Effector CD4-positive, alpha-beta T cell (primary cell): ENCODE results near the gene ILDR2.

Source experiments
- DNase-seq: peaks from one replicate; pipeline ENCODE4 v3.0.0-alpha.2; 2020
- total RNA-seq: gene quantifications from one replicate; lab custom pipeline; 2026; lab: John Stamatoyannopoulos, UW

Gene ILDR2, protein sequence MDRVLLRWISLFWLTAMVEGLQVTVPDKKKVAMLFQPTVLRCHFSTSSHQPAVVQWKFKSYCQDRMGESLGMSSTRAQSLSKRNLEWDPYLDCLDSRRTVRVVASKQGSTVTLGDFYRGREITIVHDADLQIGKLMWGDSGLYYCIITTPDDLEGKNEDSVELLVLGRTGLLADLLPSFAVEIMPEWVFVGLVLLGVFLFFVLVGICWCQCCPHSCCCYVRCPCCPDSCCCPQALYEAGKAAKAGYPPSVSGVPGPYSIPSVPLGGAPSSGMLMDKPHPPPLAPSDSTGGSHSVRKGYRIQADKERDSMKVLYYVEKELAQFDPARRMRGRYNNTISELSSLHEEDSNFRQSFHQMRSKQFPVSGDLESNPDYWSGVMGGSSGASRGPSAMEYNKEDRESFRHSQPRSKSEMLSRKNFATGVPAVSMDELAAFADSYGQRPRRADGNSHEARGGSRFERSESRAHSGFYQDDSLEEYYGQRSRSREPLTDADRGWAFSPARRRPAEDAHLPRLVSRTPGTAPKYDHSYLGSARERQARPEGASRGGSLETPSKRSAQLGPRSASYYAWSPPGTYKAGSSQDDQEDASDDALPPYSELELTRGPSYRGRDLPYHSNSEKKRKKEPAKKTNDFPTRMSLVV
- total RNA-seq, result 1.7 reads per million

DNA sequence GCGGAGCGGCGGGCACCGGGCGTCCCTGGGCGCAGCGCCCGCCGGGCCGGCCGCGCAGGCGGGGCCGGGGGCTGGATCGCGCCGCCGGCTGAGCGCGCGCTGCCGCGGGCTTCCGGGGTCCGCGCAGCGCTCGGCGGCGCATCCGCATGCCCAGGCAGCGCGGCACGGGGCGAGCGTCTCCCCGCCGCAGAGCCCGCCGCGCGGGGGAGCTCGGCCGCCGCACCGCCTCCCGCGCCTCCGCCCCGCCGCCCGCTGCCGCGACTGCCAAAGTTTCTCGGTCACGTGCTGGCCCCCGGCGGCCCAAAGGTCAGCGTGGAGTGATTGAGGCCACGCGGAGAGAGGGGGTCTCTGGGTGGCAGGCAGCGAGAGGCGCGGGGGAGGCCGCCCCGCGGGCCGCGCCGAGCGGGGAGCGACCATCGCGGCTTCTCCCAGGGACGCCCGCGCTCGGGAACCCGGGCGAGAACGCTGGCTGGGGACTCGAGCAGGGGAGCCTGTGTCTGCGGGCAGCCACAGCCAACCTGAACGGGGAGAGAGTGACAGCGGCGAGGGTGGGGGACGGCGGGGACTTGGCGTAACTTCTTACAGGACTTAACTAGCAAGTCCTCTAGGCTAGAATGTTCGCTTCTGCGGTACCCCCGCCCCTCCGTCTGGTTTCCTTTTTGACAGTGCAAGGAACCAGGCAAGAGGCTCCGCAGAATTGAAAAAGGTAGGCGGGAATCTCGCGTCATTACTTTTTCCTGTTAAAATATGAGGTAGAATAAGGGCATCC lies at the start of gene ILDR2:
Gene ILDR2 (minus strand): TSS at position 180 of the 769 bp plus-strand sequence. CDS start 272 bp downstream, outside the sequence.
- DNase-seq, result peak; percentile 18

DNA sequence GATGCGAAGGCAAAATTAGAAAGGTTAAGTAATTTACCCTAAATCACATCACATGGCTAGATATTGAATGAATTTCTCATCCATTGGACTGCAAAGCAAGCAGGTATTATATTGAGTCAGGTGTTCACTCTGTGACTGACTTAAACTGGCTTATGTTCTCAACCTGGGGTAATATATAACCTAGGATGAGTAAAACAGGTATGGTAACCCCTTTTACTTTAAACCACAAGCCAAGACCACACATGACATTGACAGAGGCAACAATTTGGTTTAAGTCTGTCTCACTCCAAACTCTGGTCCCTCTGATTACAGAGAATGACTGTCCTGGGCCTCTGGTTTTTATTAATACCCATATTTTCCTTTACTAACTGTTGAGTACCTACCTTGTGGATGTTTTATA lies 47.0 kb upstream of the ILDR2 start:
- DNase-seq, result no peak

DNA sequence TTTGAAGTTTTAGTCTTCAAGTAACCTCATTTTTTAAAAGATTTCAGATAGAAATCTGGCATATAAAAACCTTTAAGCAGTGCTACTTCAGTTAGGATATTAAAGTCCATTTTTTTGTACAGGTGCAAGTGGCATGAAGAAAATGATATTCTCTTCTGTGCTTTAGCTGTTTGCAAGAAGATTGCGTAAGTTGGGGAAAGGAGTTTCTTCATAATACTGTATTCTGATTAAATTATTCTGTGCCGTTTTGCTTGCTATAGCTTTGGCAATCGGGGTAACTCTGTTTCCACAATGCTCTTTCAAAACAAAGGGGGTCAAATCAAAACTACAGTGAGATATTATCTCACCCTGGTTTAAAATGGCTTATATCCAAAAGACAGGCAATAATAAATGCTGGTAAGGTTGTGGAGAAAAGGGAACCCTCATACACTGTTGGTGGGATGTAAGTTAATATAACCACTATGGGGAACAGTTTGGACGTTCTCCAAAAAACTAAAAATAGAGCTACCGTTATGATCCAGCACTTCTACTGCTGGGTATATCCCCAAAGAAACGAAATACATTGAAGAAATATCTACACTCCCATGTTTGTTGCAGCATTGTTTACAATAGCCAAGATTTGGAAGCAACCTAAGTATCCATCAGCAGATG lies 40.9 kb upstream of the ILDR2 start:
- DNase-seq, result no peak

DNA sequence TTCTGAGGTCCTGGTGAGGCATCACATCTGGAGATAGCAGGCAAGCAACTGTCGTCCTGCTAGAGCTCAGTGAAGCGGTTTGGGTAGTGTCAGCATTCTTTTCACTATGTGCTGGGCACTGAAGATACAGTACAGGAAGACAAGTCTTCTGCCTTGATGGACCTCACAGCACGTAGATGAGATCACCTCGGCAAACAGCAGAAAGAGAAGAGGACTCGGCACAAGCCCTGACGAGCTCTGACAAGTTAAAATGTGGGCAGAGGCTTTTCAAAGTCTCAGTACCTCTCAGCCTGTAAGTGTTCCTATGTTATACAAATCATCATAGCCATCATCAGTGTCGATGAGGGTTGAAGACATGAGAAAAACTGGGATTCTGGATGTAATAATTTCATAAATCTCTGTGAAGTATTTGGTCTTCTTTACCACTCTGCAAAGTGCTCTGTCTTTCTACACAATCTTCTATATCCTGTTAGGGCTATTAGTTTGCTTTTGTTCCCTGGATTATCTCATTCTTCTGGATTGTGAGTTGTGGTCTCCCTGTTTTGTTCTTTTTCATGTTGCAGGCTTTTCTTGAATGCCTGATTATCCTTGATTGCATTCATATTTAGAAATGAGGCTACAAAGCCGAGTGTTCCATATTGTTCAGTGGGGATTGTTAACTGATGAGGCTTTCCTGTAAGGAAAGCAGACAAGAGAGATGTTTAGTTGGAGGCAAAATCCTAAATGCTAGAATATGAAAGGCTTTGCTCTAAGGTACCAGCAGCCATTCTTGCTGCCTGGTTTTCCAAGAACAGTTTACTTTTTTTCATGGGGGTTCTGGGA lies 38.0 kb upstream of the ILDR2 start:
- DNase-seq, result no peak

DNA sequence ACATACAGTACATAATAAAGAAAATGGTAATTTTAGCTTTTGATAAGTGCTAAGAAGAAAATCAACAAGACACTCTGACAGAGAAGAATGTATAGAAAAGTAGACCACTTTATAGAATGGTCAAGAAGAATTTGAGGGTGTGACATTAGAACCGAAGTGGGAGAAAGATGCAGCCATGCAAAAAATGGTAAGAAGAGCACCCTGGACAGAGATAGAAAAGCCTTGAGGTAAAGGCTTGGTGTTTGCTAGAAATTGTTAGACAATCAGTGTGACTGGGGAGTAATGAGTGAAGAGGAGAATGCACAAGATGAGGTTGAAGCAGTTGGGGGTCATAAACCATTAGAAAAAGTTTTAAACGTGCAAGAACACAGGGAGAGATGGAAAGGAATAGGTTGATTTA lies 37.2 kb upstream of the ILDR2 start:
- no peak for DNase-seq

DNA sequence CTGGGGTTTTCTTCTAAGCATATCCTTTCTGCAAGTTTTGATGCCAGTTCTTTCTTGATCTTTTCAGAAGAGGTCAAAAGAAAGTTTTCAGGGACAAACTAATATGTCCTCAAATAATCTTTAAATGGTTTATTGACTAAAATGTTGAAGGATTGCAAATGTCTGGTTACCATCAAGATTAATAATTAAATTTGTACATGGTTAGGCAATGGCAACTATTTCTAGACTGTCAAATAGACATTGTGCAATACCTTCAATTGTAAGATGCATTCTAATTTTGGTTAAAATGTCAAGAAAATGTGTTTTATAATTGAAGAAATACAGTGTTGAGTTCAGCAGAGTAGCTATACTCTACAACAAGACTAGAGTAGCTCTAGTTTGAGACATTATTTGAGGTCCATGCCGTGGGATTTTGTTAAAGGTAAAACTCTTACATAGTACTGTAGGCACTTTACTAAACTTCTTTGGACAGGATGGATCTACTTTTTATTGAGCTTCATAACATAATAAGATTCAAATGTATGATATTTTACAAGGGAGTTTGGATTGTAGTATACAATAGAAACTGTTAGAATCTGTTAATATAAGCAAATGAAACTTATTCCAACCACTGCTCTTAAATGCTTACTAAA lies 36.3 kb upstream of the ILDR2 start:
- no peak for DNase-seq

DNA sequence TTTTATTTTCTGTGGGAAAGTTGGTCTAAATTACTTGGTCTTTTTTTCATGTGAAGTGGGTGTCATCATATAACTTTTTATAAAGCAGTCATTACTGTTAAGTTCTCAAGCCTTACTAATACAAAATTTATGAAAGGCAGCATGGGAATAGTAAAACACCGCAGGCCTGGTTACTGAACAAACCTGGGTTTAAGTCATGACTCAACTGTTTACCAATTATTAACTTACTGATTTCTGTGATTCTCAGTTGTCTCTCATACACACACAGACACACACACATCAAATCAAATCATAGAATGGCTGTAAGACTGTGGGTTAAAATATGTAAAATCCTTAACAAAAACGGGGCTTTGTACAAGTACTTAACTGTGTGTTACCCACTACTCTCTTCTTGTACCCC lies 28.4 kb upstream of the ILDR2 start:
- no peak for DNase-seq

DNA sequence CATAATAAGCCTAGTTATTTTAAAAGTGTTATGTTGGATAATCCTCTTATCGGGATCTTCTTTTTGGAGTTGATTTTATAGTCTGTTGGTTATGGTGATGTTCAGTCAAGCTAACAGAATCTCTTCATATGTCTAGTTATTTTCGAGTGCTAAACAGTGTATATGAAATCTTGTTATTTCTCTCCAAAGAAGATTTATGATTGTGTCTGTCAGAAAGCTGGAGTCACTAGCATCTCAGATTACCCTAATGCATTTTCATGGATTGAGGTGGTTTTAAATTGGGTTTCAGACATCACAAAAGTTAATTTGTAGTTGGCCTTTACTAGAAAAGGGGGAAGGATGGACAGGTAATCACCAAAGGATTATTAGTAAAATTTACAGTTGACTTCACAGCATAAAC lies 27.0 kb upstream of the ILDR2 start:
- DNase-seq, result no peak

DNA sequence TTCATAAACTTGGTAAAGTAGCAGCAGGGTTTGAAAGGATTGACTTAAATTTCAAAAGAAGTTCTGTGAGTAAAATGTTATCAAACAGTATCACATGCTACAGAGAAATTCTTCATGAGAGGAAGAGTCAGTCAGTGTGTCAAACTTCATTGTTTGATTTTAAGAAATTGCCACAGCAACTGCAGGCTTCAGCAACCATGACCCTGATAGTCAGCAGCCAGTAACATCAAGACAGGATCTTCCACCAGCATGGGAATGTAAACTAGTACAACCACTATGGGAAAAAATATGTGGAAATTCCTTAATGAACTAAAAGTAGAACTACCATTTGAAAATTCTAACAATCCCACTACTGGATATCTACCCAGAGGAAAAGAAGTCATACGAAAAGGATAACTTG lies 25.2 kb upstream of the ILDR2 start:
- DNase-seq, result no peak

DNA sequence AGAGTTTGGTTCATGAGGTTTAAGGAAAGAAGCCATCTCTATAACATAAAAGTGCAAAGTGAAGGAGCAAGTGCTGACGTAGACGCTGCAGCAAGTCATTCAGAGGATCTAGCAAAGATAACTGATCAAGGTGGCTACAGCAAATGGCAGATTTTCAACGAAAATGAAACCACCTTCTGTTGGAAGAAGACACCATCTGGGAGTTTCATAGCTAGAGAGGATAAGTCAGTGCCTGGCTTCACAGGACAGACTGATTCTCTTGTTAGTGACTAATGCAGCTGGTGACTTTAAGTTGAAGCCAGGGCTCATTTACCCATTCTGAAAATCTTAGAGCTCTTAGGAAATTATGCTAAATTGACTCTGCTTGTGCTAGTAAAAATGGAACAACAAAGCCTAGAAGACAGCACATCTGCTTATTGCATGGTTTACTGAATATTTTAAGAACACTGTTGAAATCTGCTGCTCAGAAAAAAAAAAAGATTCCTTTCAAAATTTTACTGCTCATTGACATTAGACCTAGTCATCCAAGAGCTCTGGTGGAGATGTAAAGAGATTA lies 24.2 kb upstream of the ILDR2 start:
- no peak for DNase-seq

DNA sequence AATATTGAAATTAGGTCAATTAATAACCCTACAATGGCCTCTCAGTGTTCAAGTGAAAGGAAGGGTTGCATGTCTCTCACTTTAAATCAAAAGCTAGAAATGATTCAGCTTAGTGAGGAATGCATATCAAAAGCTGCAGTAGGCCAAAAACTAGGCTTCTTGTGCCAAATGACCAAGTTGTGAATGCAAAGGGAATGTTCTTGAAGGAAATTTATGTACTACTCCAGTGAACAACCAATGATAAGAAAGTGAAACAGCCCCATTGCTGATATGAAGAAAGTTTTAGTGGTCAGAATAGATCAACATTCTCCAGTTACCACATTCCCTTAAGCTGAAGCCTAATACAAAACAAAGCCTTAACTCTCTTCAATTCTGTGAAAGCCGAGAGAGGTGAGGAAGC lies 23.7 kb upstream of the ILDR2 start:
- DNase-seq, result no peak

DNA sequence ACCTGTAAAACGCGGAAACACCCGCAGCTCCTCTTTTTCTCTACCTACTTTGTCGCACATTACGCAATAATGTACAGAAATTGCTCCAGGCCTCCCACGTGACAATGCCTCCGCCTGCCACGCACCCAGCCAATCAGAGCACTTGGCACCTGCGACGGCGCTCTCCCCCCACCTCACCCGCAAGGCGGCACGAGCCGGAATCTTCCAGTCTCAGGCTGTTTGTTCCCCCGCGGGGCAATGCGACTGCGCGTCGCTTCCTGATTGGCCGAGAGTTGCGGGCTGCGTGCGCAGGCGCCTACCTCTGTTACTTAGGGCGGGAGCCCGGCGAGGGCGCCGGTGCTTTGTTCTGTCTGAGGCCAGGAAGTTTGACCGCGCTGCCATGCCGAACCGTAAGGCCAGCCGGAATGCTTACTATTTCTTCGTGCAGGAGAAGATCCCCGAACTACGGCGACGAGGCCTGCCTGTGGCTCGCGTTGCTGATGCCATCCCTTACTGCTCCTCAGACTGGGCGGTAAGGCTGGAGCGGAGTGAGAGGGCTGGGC lies 13.7 kb upstream of the ILDR2 start, which contains the start of gene MAEL:
Gene MAEL (plus strand): TSS at position 307 of the 542 bp plus-strand sequence. CDS start 73 bp downstream, at position 380.
- no peak for DNase-seq

DNA sequence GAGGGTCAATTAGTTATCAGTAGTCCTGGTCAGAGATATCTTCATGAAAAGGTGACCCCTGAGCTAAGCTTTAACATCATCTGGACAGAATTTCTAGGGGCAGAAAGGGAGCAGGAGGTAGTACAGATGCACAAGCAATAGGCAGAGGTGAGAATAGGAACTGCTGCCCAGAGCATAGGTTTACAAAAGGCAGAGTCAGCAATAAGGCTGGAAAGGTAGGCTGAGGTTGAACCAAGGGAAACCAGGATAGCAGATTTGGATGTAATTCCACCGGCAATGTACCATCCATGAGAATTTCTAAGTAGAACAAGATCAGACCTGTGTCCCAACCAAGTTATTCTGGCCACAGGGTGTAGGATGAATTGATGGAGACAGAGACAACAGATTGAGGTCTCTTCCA lies 6.2 kb upstream of the ILDR2 start:
- no peak for DNase-seq

DNA sequence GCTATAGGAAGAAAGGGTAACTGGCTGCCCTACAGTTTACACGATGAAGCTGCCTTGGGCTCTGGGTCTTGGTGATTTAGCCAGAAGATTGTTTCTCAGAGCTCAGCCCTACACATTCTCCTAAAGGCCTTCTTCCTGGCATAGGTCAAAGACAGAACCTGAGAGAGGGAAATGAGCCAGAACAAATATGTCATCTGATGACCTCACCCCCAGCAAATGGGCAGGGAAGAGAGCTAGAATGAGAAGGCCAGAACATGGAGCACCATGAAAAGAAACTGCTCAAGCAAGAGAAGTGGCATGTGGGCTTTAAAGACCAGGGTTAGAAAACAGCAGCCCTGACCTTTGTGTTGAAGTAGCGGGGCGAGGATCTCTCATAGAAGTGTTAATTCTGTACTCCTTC lies 5.5 kb upstream of the ILDR2 start:
- no peak for DNase-seq

DNA sequence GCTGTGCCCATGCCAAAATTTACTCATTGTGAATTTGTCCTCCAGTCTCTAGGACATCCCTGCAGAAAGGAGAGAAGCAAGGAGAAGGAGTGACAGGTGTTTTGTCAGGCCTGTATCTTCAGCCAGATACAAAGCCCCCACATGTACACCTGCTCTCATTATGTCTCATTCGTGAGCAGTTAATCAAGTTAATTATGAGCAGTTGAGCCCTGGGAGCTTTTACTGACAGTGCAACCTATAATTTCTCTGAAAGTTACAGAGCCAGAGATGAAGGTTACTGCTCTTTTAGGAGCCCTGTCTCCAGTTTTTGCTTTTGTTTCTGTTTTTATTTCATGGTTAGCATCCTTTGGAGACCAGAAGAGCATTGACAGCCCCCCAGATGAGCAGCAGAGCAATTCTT lies 5.0 kb upstream of the ILDR2 start:
- DNase-seq, result no peak

DNA sequence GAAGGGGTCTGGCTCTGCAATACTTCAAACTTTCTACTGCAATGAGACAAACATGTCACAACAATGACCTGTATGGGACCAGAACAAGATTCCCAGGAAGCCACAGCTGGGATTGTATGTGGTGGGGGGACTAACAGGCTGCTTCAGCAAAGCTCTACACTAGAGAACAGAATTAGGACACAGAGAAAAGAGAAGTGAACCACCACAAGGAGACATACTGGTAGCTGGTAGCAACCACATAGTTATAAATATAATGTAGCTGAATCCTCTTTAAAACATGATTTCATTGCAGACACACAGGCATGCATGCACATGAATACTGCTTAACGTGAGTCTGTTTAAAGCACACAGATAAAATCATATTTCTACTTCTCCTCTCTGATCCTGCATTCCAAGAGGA lies 3.5 kb upstream of the ILDR2 start:
- no peak for DNase-seq

DNA sequence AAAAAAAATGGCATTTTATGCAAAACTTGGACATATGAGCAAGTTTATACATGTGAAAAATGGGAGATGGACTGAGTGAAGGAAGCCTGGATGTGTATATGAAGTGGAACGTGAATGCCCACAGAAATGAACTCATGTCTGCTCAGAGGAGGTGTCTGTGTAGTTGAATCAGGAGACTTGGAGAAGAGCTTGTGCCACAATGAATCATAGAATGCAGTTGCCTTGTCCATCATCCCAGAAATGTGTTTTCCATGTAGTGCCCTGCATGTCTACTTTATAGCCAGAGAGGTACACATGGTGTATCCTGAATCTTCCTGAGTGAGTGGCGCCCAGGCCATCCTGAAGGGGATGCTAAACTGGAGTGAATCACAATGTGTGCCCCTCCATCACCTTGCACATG lies 2.6 kb upstream of the ILDR2 start:
- DNase-seq, result no peak

DNA sequence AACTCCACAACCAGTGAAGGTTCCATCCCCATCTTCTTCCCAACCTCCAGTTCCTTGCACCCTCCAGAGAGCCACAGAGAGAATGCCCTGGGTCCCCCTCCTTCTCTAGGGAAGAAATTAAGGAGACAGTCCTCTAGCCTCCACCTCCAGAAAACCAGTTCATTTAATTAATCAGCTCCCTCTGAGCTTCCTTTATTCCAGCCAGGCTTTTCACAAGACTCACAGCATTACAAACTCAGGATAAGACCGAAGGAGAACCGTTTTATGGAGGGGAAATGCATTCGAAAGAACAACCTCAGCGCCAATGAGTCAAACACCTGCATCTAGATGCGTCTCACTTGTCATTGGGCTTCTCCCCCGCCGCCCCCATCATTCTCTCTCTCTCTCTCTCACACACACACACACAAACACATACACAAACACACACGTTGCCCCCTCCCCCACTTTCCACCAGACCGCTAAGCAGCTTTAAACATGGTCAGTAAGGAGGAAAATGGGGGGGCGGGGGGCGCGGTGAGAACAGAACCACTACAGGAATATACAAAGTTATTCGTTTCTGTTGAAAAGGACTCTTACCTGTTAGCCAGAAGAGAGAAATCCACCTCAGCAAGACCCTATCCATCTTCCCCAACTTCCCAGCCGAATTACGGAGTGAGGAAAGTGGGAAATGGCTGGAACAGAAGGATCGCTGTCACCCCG lies 544 bp downstream of the ILDR2 start:
- DNase-seq, result no peak

DNA sequence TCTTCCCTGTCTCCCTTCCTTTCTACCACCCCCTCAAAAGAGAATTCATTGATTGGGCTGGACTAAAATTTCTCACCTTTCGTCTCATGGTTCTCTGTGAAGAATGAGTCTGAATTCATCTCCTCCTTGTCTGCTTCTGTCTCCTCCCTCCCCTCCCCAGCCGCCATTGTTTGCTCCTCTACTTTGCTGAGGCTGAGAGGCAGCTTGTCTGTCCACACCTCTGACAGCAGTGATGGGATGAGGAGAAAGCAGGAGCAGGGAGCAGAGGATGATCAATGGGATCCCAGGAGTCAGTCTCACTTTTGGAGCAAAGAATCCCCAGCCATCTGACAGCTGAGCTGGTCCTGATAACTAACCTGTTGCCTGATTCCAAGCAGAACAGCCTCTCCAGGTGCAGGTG lies 2.5 kb downstream of the ILDR2 start:
- no peak for DNase-seq

DNA sequence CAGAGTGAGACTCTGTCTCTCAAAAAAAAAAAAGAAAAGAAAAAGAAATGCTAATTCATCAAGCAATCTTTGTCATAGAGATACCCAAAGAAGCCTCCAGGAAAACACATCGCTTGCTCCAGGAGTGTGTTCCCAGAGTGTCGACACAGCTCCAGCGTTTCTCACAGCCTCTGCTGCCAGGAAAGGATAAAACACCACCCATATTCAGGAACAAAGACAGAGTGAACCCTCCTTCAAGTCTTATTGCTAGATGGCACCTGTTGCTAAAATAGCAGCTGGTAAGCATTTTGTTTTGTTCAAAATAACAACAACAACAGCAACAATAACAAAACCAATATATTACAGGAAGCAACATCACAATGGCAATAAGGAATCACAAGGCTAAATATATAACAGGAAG lies 3.1 kb downstream of the ILDR2 start:
- DNase-seq, result no peak
